ENCODE data around the gene C15orf39. TPM values are rescaled to one million over a fixed set of nuclear protein-coding genes. Genes with fewer than 3 reads are reported as not detected.
"Not testable (repeated sequence)": the region's sequence is repeated elsewhere in the genome, so short reads cannot be mapped to it uniquely, and the experiment has no call there.

The C15orf39 gene
- total RNA-seq, 1 experiment from 2014 or later = 45.6 TPM

DNA sequence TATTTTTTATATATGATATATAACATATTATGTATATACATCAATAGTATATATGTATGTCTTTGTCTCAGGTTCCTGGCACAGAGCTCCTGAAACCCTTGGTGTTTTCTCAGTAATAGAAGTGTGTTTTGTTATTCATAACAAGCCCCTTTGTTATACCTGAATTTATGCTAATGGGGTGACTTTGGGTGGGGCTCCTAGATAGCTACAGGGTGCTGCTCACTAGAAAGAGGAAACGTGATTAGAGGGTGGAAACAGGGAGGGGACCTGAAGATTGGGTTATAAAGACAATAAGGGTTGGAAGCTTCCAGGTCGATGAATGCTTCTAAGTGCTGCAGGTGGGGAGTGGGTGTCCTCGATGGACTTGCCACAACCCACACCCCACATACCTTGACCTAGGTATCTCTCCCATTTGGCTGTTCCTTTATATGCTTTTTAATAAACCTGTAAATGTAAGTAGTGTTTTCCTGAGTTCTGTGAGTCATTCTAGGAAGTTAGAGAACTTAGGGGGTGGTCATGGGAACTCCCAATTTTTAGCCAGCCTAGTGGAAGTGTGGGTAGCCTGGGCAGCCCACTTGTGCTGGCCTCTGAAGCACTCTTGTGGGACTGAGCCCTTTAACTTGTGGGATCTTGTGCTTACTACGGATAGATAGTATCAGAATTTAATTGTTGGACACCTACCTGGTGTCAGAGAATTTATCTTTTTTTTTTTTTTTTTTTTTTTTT is 36.9 kb upstream of the C15orf39 start:
- Mint-ChIP-seq H3K4me1 (peaks cover 10 to 18% of the 10 kb centered on the region in 2 experiments), H3K27me3 (ENCODE audit: low read depth) (peaks cover 2% of the 10 kb centered on the region; the same call in 1 of the 2 replicates), H3K27ac (peak overlapping the region; percentile 36 to 62 (median 58); a peak in 4 of 7 replicates), H3K9me3 (peaks cover 17 to 18% of the 10 kb centered on the region in 2 experiments), H3K4me3 (no peak overlapping the region), H3K36me3 (ENCODE audit: insufficient read depth in 1 of 3, low read depth in 3 of 3) (peaks cover 7 to 22% (median 7%) of the 10 kb centered on the region in 3 experiments; a peak in 5 of 7 replicates)
- Histone ChIP-seq H2AFZ (ENCODE audit: low read length) (no peak overlapping the region), H4K91ac (ENCODE audit: insufficient read length, low read depth, low read length) (no peak overlapping the region), H4K5ac (ENCODE audit: insufficient read length, low read depth, low read length) (no peak overlapping the region), H3K9ac (ENCODE audit: extremely low read depth, insufficient read length, low read length) (no peak overlapping the region), H2BK15ac (ENCODE audit: low read depth, low read length) (no peak overlapping the region), H3K27me3 (ENCODE audit: insufficient read depth, low read length) (no peaks in the 10 kb centered on the region), H3K9me3 (ENCODE audit: control insufficient read depth, low read depth, low read length) (peaks cover 4% of the 10 kb centered on the region), H3T11ph (ENCODE audit: low read length) (no peak overlapping the region), H2BK12ac (ENCODE audit: insufficient read length, low read depth, low read length) (no peak overlapping the region), H3K23me2 (ENCODE audit: insufficient read length, low read depth, low read length, poor library complexity, severe bottlenecking) (no peaks in the 10 kb centered on the region), H2BK120ac (ENCODE audit: low read depth, low read length, poor library complexity, severe bottlenecking) (no peak overlapping the region), H3K18ac (ENCODE audit: insufficient read length, low read depth, low read length) (no peak overlapping the region), H2BK5ac (ENCODE audit: insufficient read length, low read length) (no peak overlapping the region), H4K20me1 (ENCODE audit: control insufficient read depth, insufficient read depth, insufficient read length) (no peaks in the 10 kb centered on the region), H3K23ac (ENCODE audit: insufficient read length, low read depth, low read length) (no peak overlapping the region), H3K4me2 (ENCODE audit: insufficient read depth, insufficient read length, low read length) (no peak overlapping the region), H2BK20ac (ENCODE audit: low read depth, low read length, poor library complexity, severe bottlenecking) (no peak overlapping the region), H4K8ac (replicated peaks; ENCODE audit: insufficient read length, low read depth, low read length) (no peak overlapping the region), H3K27ac (ENCODE audit: insufficient read length, low read depth, low read length) (no peak overlapping the region), H3K56ac (ENCODE audit: insufficient read length, low read depth, low read length) (no peak overlapping the region), H2AK5ac (ENCODE audit: insufficient read length, low read length) (no peak overlapping the region), H3K79me2 (ENCODE audit: insufficient read depth, low read length) (no peaks in the 10 kb centered on the region), H3K79me1 (ENCODE audit: insufficient read depth, low read depth, low read length, poor library complexity, severe bottlenecking) (no peaks in the 10 kb centered on the region), H3K14ac (ENCODE audit: insufficient read depth, low read length) (no peak overlapping the region), H3K4ac (ENCODE audit: low read depth, low read length) (no peak overlapping the region), H3K4me1 (ENCODE audit: insufficient read depth, low read length) (peaks cover 1% of the 10 kb centered on the region; the same call in 1 of the 2 replicates)
- no CpG with 5 or more reads among the region's 4 CpGs for WGBS (ENCODE audit: extremely low coverage, insufficient read length, low lambda C conversion rate)
- DNase-seq = no peak
- TF ChIP-seq, protein P1, sequence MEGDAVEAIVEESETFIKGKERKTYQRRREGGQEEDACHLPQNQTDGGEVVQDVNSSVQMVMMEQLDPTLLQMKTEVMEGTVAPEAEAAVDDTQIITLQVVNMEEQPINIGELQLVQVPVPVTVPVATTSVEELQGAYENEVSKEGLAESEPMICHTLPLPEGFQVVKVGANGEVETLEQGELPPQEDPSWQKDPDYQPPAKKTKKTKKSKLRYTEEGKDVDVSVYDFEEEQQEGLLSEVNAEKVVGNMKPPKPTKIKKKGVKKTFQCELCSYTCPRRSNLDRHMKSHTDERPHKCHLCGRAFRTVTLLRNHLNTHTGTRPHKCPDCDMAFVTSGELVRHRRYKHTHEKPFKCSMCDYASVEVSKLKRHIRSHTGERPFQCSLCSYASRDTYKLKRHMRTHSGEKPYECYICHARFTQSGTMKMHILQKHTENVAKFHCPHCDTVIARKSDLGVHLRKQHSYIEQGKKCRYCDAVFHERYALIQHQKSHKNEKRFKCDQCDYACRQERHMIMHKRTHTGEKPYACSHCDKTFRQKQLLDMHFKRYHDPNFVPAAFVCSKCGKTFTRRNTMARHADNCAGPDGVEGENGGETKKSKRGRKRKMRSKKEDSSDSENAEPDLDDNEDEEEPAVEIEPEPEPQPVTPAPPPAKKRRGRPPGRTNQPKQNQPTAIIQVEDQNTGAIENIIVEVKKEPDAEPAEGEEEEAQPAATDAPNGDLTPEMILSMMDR (conservative IDR thresholded peaks at IDR 0.05) = no peak

DNA sequence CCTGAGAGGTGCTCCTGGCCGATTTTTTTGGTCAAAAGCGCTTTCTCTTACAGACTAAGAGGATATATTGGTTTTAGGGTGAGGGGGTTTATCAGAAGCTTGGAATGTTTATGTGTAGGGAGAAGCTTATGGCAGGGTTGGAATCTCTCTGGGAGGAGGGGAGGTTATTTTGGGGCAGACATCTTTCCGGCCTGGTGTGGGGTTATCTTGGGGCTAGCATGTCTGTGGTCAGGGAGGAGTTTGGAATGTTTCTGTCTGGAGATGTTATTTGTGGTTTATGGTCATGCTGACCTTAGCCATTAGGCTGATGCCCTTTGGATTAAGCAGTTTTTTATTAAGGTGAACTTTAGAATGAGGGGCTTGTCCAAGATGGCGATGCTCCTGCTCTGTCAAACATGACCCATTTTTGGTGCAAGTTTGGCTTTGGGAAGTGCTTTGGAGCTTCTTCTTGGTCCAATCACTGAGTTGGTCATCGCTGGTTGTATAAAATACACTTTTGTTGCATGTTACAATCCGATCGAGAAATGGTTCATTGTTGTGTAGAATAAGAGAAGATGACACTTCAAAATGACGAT is 35.1 kb upstream of the C15orf39 start:
- not testable (repeated sequence) for H2BK5ac ChIP-seq (ENCODE audit: insufficient read length, low read length); H2BK12ac ChIP-seq (ENCODE audit: insufficient read length, low read depth, low read length); H3K9ac ChIP-seq (ENCODE audit: extremely low read depth, insufficient read length, low read length); H4K8ac ChIP-seq (replicated peaks; ENCODE audit: insufficient read length, low read depth, low read length); H4K91ac ChIP-seq (ENCODE audit: insufficient read length, low read depth, low read length); H3K14ac ChIP-seq (ENCODE audit: insufficient read depth, low read length); H3K23me2 ChIP-seq (ENCODE audit: insufficient read length, low read depth, low read length, poor library complexity, severe bottlenecking); H3K4me1 ChIP-seq (ENCODE audit: insufficient read depth, low read length); H3K27me3 Mint-ChIP-seq (ENCODE audit: low read depth); DNase-seq; H2BK15ac ChIP-seq (ENCODE audit: low read depth, low read length); H3K18ac ChIP-seq (ENCODE audit: insufficient read length, low read depth, low read length); H3K4me3 Mint-ChIP-seq; H3T11ph ChIP-seq (ENCODE audit: low read length); H3K23ac ChIP-seq (ENCODE audit: insufficient read length, low read depth, low read length); H2BK120ac ChIP-seq (ENCODE audit: low read depth, low read length, poor library complexity, severe bottlenecking); H4K20me1 ChIP-seq (ENCODE audit: control insufficient read depth, insufficient read depth, insufficient read length); H3K79me1 ChIP-seq (ENCODE audit: insufficient read depth, low read depth, low read length, poor library complexity, severe bottlenecking); H4K5ac ChIP-seq (ENCODE audit: insufficient read length, low read depth, low read length); H3K4me2 ChIP-seq (ENCODE audit: insufficient read depth, insufficient read length, low read length); H3K4ac ChIP-seq (ENCODE audit: low read depth, low read length); H2AFZ ChIP-seq (ENCODE audit: low read length); H3K27me3 ChIP-seq (ENCODE audit: insufficient read depth, low read length); H3K9me3 ChIP-seq (ENCODE audit: control insufficient read depth, low read depth, low read length); H3K56ac ChIP-seq (ENCODE audit: insufficient read length, low read depth, low read length); H3K27ac Mint-ChIP-seq; H3K79me2 ChIP-seq (ENCODE audit: insufficient read depth, low read length); H2BK20ac ChIP-seq (ENCODE audit: low read depth, low read length, poor library complexity, severe bottlenecking); H2AK5ac ChIP-seq (ENCODE audit: insufficient read length, low read length); H3K27ac ChIP-seq (ENCODE audit: insufficient read length, low read depth, low read length)
- no CpG with 5 or more reads among the region's 8 CpGs for WGBS (ENCODE audit: extremely low coverage, insufficient read length, low lambda C conversion rate)
- Mint-ChIP-seq H3K4me1 (peaks cover 15 to 24% of the 10 kb centered on the region in 2 experiments), H3K36me3 (ENCODE audit: insufficient read depth in 1 of 3, low read depth in 3 of 3) (peaks cover 7 to 22% (median 7%) of the 10 kb centered on the region in 3 experiments; a peak in 5 of 7 replicates), H3K9me3 (peaks cover 17 to 18% of the 10 kb centered on the region in 2 experiments)
